ENCODE results near the gene PFKFB2.
A peak's percentile ranks its signal among the peaks of the same experiment; 100 is the strongest.

The PFKFB2 gene

GRCh38 chr1:207020065-207020708 lies 32.9 kb upstream of the PFKFB2 start:
- no peaks in the 10 kb centered on the region for H3K9me3 Mint-ChIP-seq
- peaks cover 10% of the 10 kb centered on the region for H3K4me1 Mint-ChIP-seq
- H3K27ac Mint-ChIP-seq, result no peak overlapping the region
- H3K4me3 Mint-ChIP-seq, result no peak overlapping the region
- TF ChIP-seq, protein P1, sequence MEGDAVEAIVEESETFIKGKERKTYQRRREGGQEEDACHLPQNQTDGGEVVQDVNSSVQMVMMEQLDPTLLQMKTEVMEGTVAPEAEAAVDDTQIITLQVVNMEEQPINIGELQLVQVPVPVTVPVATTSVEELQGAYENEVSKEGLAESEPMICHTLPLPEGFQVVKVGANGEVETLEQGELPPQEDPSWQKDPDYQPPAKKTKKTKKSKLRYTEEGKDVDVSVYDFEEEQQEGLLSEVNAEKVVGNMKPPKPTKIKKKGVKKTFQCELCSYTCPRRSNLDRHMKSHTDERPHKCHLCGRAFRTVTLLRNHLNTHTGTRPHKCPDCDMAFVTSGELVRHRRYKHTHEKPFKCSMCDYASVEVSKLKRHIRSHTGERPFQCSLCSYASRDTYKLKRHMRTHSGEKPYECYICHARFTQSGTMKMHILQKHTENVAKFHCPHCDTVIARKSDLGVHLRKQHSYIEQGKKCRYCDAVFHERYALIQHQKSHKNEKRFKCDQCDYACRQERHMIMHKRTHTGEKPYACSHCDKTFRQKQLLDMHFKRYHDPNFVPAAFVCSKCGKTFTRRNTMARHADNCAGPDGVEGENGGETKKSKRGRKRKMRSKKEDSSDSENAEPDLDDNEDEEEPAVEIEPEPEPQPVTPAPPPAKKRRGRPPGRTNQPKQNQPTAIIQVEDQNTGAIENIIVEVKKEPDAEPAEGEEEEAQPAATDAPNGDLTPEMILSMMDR (IDR thresholded peaks at IDR 0.05; ENCODE audit: unreplicated experiment in 3 of 3), result no peak
- peaks cover 21% of the 10 kb centered on the region for H3K27me3 Mint-ChIP-seq (ENCODE audit: low read depth)
- H3K36me3 Mint-ChIP-seq (ENCODE audit: low read depth), result no peaks in the 10 kb centered on the region

GRCh38 chr1:207020709-207021107 lies 32.4 kb upstream of the PFKFB2 start:
- H3K4me3 Mint-ChIP-seq, result no peak overlapping the region
- no peaks in the 10 kb centered on the region for H3K36me3 Mint-ChIP-seq (ENCODE audit: low read depth)
- H3K27me3 Mint-ChIP-seq (ENCODE audit: low read depth), result peaks cover 16% of the 10 kb centered on the region
- peaks cover 15% of the 10 kb centered on the region for H3K4me1 Mint-ChIP-seq
- no peak overlapping the region for H3K27ac Mint-ChIP-seq
- TF ChIP-seq, protein P1 (IDR thresholded peaks at IDR 0.05; ENCODE audit: unreplicated experiment in 3 of 3), result no peak
- H3K9me3 Mint-ChIP-seq, result no peaks in the 10 kb centered on the region

DNA sequence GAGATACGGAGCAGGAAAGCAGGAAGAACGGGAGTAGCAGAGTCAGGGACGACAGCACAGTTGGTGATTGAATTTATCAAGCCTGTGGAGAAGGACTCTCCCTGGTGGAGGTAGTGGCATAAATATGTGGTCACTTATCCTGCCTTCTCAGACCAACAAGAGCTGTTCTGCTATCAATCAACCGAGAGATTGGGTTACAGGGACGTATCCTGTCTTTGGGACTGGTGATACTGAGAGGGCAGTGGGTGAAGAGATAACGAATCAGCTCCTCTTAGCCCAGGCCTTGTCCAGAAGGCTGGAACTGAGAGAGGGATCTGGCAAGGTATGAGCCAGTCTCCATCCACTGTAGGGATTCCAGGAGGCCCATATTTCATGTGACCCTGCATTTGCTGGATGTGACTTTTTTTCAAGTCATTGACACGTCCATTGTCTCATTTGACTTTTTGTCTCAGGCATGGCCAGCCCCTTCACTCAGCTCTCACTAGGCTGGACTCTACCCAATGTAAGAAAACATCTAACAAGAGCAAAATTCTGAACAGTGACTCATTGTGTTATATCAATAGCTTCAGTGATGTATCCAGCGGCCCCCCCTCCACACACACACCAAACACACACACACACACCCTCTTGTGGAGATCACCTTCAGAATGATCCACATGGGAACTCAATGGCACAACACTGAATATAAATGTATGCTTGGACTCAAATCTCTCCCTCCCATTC lies 31.8 kb upstream of the PFKFB2 start:
- Mint-ChIP-seq H3K9me3 (no peaks in the 10 kb centered on the region), H3K27me3 (ENCODE audit: low read depth) (peaks cover 10% of the 10 kb centered on the region), H3K36me3 (ENCODE audit: low read depth) (no peaks in the 10 kb centered on the region), H3K4me3 (no peak overlapping the region), H3K27ac (no peak overlapping the region), H3K4me1 (peaks cover 21% of the 10 kb centered on the region)
- TF ChIP-seq, protein P1 (IDR thresholded peaks at IDR 0.05; ENCODE audit: unreplicated experiment in 3 of 3), result no peak

GRCh38 chr1:207021876-207022596 lies 31.0 kb upstream of the PFKFB2 start:
- TF ChIP-seq, protein P1 (IDR thresholded peaks at IDR 0.05; ENCODE audit: unreplicated experiment in 3 of 3), result no peak
- Mint-ChIP-seq H3K27me3 (ENCODE audit: low read depth) (peaks cover 8% of the 10 kb centered on the region), H3K36me3 (ENCODE audit: low read depth) (no peaks in the 10 kb centered on the region), H3K4me3 (no peak overlapping the region), H3K9me3 (no peaks in the 10 kb centered on the region), H3K27ac (no peak overlapping the region), H3K4me1 (peaks cover 27% of the 10 kb centered on the region)

- H3K27ac Mint-ChIP-seq, result peak overlapping the region; percentile 56 to 81 (median 64)
- no peaks in the 10 kb centered on the region for H3K36me3 Mint-ChIP-seq (ENCODE audit: low read depth)
- TF ChIP-seq, protein P1 (IDR thresholded peaks at IDR 0.05; ENCODE audit: unreplicated experiment in 3 of 3), result no peak
- no peaks in the 10 kb centered on the region for H3K9me3 Mint-ChIP-seq
- H3K27me3 Mint-ChIP-seq (ENCODE audit: low read depth), result peaks cover 8% of the 10 kb centered on the region
- H3K4me3 Mint-ChIP-seq, result no peak overlapping the region
- peaks cover 31% of the 10 kb centered on the region for H3K4me1 Mint-ChIP-seq
These were observed 29.9 kb upstream of the PFKFB2 start for GRCh38 chr1:207022996-207023679.

All from nephron (organoid).